Mucosa of descending colon (tissue), 3 donors: ENCODE measurements around the gene HSD11B2. TPM values are rescaled to one million over a fixed set of nuclear protein-coding genes. Genes with fewer than 3 reads are reported as not detected.

Source experiments
- ATAC-seq: fragments of 200-7000 bp; cut with Tn5 transposase; one replicate; pipeline ENCODE4 v1.9.1; 2020; ENCODE audit warnings: mild to moderate bottlenecking, moderate library complexity
- DNase-seq, 3 donors: peaks; one replicate each; pipeline ENCODE4 v3.0.0-alpha.2; 2020
- H3K36me3 ChIP-seq: fragments of 200-600 bp; one replicate; pipeline ENCODE4 v1.8.0; 2021; ENCODE audit warnings: low read depth, mild to moderate bottlenecking
- H3K4me1 ChIP-seq: fragments of 200-600 bp; one replicate; pipeline ENCODE4 v1.8.0; 2021; ENCODE audit warnings: low read depth, mild to moderate bottlenecking
- H3K4me3 ChIP-seq: fragments of 200-600 bp; one replicate; pipeline ENCODE4 v1.8.0; 2021; ENCODE audit warnings: mild to moderate bottlenecking
- H3K9me3 ChIP-seq: fragments of 200-600 bp; one replicate; pipeline ENCODE4 v1.8.0; 2021; ENCODE audit warnings: mild to moderate bottlenecking
- intact Hi-C, 2 donors: fragments of 100-400 bp; cut with DNase I in 1 of 2; cut with micrococcal nuclease in 1 of 2; formaldehyde crosslinking; loops; one replicate each; pipeline versions ENCODE4 v1.11.0 to v1.11.1; 2022; cut with DNase I, micrococcal nuclease
- total RNA-seq, 3 donors: library from RNA; stranded (reverse); fragmentation: NEBNext Ultra II Directional in 2 of 3; extraction: Animal tissue kit (Norgen Biotek cat#: 25700) in 2 of 3; gene quantifications; one replicate each; pipeline versions ENCODE4 v1.2.1 to v1.2.4, GENCODE V29; 2021 to 2023
- TF ChIP-seq, protein P1 (sequence below): fragments of 200-600 bp; IDR thresholded peaks from one replicate; pipeline ENCODE4 v1.8.0; 2022; ENCODE audit warnings: antibody characterized with exemption, mild to moderate bottlenecking
- donor health status: DM: no; HTN: no; CAD: no; lungs with moderate emphysema.
- donor health status: DM: no; HTN: no; CAD: no.
- donor health status: DM: no; HTN: yes; CAD: no.

HSD11B2 gene
- total RNA-seq, 3 donors from 2014 or later: 322 to 765 (median 646) TPM

DNA sequence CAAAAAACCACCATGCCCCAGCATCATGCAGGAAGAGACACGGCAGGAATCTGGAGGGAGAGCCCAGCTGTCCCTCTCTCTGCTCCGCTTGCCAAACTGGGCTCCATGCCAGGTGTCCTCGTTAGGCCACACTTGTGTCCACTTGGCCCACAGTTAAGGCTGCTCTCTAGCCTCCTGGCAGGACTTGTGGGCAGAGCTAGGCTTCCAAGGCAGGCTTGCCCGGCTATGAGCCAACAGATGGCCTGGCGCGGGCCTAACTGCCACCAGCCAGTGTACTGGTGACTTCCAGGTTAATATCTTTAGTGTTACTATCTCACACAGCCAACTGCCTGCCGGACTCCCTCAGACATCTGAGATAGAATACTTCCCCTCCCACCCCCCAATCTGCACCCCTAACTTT is 39.4 kb downstream of the HSD11B2 start:
- Histone ChIP-seq H3K36me3 (no peaks in the 10 kb centered on the region), H3K9me3 (no peaks in the 10 kb centered on the region), H3K4me1 (peaks cover 12% of the 10 kb centered on the region), H3K4me3 (no peak overlapping the region)
- no peak for ATAC-seq
- TF ChIP-seq, protein P1, sequence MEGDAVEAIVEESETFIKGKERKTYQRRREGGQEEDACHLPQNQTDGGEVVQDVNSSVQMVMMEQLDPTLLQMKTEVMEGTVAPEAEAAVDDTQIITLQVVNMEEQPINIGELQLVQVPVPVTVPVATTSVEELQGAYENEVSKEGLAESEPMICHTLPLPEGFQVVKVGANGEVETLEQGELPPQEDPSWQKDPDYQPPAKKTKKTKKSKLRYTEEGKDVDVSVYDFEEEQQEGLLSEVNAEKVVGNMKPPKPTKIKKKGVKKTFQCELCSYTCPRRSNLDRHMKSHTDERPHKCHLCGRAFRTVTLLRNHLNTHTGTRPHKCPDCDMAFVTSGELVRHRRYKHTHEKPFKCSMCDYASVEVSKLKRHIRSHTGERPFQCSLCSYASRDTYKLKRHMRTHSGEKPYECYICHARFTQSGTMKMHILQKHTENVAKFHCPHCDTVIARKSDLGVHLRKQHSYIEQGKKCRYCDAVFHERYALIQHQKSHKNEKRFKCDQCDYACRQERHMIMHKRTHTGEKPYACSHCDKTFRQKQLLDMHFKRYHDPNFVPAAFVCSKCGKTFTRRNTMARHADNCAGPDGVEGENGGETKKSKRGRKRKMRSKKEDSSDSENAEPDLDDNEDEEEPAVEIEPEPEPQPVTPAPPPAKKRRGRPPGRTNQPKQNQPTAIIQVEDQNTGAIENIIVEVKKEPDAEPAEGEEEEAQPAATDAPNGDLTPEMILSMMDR: no peak
- DNase-seq: peak in 1 of 3 donors; percentile 35
- intact Hi-C loops: no loop called here

DNA sequence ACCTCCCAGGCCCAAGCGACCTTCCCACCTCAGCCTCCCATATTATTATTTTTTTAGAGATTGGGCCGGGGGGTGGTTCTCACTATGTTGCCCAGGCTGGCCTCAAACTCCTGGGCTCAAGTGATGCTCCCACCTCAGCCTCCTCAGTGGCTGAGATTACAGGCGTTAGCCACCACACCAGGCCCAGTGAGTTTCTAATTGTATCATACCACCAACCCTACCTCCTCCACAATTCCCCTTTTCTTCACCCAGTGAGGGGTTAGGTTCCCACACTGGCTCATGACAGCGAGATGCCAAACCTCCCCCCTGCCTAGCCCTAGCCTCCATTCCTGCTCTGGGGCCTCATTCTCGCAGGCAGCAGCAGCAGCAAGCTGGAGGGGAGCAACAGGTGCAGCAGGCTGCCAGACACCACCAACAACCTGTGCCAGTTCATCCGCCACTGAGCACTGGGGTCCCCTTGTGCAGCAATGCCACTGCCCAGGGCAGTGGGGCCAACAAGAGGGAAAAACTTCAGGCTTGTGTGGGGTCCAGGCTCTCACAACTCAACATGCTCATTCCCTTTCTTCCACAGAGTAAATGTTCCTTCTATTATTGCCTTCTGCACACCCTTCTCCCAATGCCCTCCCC is 41.0 kb downstream of the HSD11B2 start:
- no peaks in the 10 kb centered on the region for H3K9me3 ChIP-seq
- peaks cover 6% of the 10 kb centered on the region for H3K4me1 ChIP-seq
- H3K36me3 ChIP-seq: no peaks in the 10 kb centered on the region
- no peak for ATAC-seq
- DNase-seq: no peak
- intact Hi-C loops: no loop called here
- TF ChIP-seq, protein P1: no peak
- no peak overlapping the region for H3K4me3 ChIP-seq

DNA sequence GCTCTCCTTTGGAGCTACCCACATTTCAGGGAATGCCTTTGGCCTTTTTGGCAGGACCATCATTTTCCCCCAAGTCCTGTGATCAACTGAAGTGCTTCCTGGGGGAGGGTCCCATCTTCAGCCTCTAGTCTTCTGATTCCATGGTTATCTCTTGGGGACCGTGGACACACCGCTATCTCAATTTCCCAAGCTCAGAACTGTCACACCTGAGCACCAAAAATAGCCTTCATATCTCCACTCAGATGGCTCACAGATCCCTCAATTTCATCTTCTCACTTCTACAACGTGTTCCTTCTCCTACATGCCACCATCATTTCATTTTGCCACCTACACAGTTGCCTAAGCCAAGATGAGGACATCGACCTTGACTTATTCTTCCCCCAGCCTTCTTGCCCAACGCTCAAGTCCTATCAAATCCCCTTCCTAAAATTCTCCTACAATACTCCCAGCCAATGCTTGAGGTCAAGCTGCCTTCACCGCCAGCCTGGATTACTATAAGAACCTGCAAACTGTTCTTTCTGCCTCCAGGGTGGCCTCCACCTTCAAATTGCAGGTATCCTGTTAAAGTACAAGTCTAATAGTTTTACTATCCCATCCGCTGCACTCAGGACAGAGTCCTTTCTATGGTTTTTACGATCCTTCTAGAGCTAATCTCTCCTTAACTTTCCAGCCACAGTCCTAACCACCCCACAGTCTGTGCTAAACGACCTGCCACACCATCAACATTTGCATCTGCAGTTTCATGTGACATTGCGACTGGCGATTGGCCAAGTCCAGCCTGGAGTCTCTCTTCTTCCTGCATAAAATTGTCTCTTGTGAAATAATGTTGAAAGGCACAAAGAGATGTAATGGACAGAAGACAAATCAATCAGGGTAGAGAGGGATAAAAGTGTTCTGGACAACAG is 43.9 kb downstream of the HSD11B2 start:
- Histone ChIP-seq H3K4me1 (peaks cover 22% of the 10 kb centered on the region), H3K36me3 (no peaks in the 10 kb centered on the region), H3K4me3 (no peak overlapping the region), H3K9me3 (no peaks in the 10 kb centered on the region)
- TF ChIP-seq, protein P1: no peak
- intact Hi-C loops: loop anchor here in 1 of 2 donors (5.0 kb wide), 1 partner anchor 228 kb away; the partner anchor contains the start of genes FHOD1 and SLC9A5
- ATAC-seq (peak; percentile 60), DNase-seq (peak in 2 of 3 donors; percentile 51)

DNA sequence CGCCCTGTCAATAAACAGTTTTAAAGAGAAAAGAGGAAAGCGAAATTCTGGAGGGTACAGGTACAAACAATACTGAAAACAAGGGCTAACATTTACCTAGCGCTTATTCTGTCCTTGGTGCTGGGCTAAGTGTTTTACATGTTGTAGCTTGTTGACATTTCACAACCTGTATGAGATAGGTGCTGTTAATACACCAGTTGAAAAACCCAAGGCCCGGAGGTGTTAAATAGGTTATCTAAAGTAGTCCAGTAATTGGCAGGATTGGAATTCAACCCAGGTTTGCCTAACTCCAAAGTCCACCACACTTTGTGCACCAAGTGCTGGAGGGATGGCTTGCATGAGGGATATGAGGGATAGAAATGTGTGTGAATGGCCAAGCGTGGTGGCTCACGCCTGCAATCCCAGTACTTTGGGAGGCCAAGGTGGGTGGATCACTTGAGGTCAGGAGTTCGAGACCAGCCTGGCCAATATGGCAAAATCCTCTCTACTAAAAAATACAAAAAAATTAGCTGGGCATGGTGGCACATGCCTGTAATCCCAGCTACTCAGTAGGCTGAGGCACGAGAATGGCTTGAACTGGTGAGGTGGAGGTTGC is 47.1 kb downstream of the HSD11B2 start:
- TF ChIP-seq, protein P1: no peak
- no peak for DNase-seq
- peaks cover 37% of the 10 kb centered on the region for H3K4me1 ChIP-seq

DNA sequence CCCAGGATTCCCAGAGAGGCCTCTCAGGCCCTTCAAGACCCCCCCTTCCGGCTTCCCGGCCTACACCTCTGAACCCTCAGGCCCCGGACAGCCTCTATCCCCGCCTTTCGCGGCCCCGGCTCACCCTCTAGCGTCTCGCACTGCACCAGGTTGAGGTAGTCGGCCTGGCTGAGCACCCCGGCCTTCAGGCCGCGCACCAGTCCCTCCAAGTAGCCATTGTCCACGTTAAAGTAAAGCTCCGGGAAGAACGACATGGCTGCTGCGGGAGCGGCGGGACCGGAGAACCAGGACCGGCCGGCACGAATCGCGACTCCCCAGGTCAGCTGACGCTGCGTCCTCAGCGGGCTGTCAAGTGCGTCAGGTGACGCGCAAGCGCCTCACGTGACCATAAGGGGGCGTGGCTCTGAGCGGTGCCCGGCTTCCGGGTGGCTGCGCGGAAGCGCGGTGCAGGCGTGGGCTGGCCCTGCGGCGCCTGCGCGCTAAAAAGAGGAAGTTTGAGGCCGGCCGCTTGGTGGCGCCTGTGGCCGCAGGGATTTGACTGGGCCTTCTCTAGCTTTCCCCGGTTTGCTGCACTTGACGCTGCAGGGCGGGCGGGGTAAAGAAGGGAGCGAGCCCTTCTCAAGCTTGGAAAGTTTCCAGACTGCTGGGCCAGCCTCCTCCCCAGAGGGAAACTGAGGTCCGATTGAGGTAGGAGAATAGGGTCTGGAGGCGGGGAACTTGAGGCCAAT is 50.1 kb downstream of the HSD11B2 start, which contains the start of gene ATP6V0D1:
ATP6V0D1 (minus strand) TSS at position 325 of the 728 bp plus-strand sequence; CDS start at position 254, 71 bp downstream.
- Histone ChIP-seq H3K4me3 (peak within 1 kb of the TSS; percentile 94), H3K4me1 (peaks cover 33% of the 10 kb centered on the region), H3K36me3 (peaks cover 4% of the 10 kb centered on the region), H3K9me3 (no peaks in the 10 kb centered on the region)
- ATAC-seq (peak; percentile 92), DNase-seq (peak; percentile 99 to 100 (median 100))
- TF ChIP-seq, protein P1: peak; percentile 91
- intact Hi-C loops: no loop called here

More for the DNA sequence above, 47.1 kb downstream of the HSD11B2 start:
- ATAC-seq: no peak
- no peaks in the 10 kb centered on the region for H3K9me3 ChIP-seq
- peaks cover 4% of the 10 kb centered on the region for H3K36me3 ChIP-seq
- no peak overlapping the region for H3K4me3 ChIP-seq
- intact Hi-C loops: loop anchor here in 1 of 2 donors (5.0 kb wide), 1 partner anchor 231 kb away; the partner anchor contains the start of genes FHOD1 and SLC9A5
